K562 (cell line): ENCODE measurements around the gene URM1. TPM values are rescaled to one million over a fixed set of nuclear protein-coding genes. Genes with fewer than 3 reads are reported as not detected.
A peak's percentile ranks its signal among the peaks of the same experiment; 100 is the strongest.

Experiments used
- BHLHE40 ChIP-seq: IDR thresholded peaks from 2 replicates; pipeline ENCODE4 v1.6.1; 2011; ENCODE audit warnings: low read length, improper control_type of control experiment
- CBFA2T3 ChIP-seq: fragments of 450-650 bp; IDR thresholded peaks from 2 replicates; pipeline ENCODE4 v1.6.1; 2017
- CBFB ChIP-seq: sonication (generic); formaldehyde crosslinking; IDR thresholded peaks from 2 replicates; pipeline ENCODE4 v1.4.0; 2020; ENCODE audit warnings: mild to moderate bottlenecking, missing genetic modification reagents
- ETV1 ChIP-seq: fragments of 450-650 bp; conservative IDR thresholded peaks from 2 replicates; pipeline ENCODE4 v1.6.1; 2016; ENCODE audit warnings: missing genetic modification characterization, control low read depth, low read depth, missing compliant biosample characterization
- FOSL1 ChIP-seq: fragments of 200-800 bp; sonication (Bioruptor generic); conservative IDR thresholded peaks from 2 replicates; pipeline ENCODE4 v1.6.1; 2016; ENCODE audit warnings: missing genetic modification characterization, missing compliant biosample characterization
- GABPB1 ChIP-seq: sonication (generic); formaldehyde crosslinking; IDR thresholded peaks from 2 replicates; pipeline ENCODE4 v1.8.0; 2022; ENCODE audit warnings: mild to moderate bottlenecking, missing genetic modification reagents
- HDGF ChIP-seq: fragments of 450-650 bp; IDR thresholded peaks from 2 replicates; pipeline ENCODE4 v1.6.1; 2016
- NR1H2 ChIP-seq: sonication (generic); formaldehyde crosslinking; IDR thresholded peaks from 2 replicates; pipeline ENCODE4 v1.4.0; 2020; ENCODE audit warnings: mild to moderate bottlenecking, missing genetic modification reagents
- RBFOX2 ChIP-seq: fragments of 200-400 bp; formaldehyde crosslinking; IDR thresholded peaks from 2 replicates; pipeline ENCODE4 v1.6.1; 2017; ENCODE audit warnings: low read depth, mild to moderate bottlenecking, low read length, moderate library complexity
- RCOR1 ChIP-seq, 2 experiments: IDR thresholded peaks; 2 replicates each; pipeline ENCODE4 v1.6.1; 2012; ENCODE audit warnings: low read depth in 2 of 2, low read length in 2 of 2, borderline replicate concordance in 1 of 2, improper control_type of control experiment in 1 of 2
- SAFB ChIP-seq: fragments of 200-400 bp; formaldehyde crosslinking; IDR thresholded peaks from 2 replicates; pipeline ENCODE4 v1.6.1; 2017; ENCODE audit warnings: low read depth, low read length, borderline replicate concordance
- WHSC1 ChIP-seq: IDR thresholded peaks from one replicate; pipeline ENCODE4 v1.6.1; 2012; ENCODE audit warnings: low read length, control low read depth, inconsistent platforms
- ZNF699 ChIP-seq: fragments of 250-450 bp; sonication (Bioruptor Pico); IDR thresholded peaks from 2 replicates; pipeline ENCODE4 v1.8.0; 2021; ENCODE audit warnings: mild to moderate bottlenecking, moderate library complexity; ENCODE audit not compliant: insufficient replicate concordance
- polyA plus RNA-seq, 8 experiments: library from polyadenylated mRNA; depleted of rRNA in 4 of 8; stranded (reverse) in 5 of 8; unstranded in 3 of 8; fragments of >200 nt; fragmentation: Nextera tagmentation in 2 of 8; fragmentation: Illumina TruSeq in 1 of 8; extraction: Ambion mirVana in 2 of 8; extraction: Trizol in 1 of 8; gene quantifications; 2 replicates each; pipeline versions ENCODE4 v1.2.1 to v1.2.3, GENCODE V29; 2011 to 2014; ENCODE audit warnings: inconsistent platforms in 1 of 8, missing spikeins in 1 of 8
- total RNA-seq, 7 experiments: library from RNA; depleted of rRNA in 6 of 7; stranded (reverse); fragments of >200 nt in 6 of 7; fragmentation: Illumina TruSeq in 2 of 7; extraction: Trizol in 2 of 7; gene quantifications; 2 replicates each; pipeline versions ENCODE4 v1.2.1 to v1.2.3, GENCODE V29; 2011 to 2021; ENCODE audit warnings: low replicate concordance in 1 of 7
- TF ChIP-seq, protein P1 (sequence below), 2 experiments: IDR thresholded peaks; 2 replicates each; pipeline ENCODE4 v1.6.1; 2012; ENCODE audit warnings: improper control_type of control experiment in 2 of 2, low read depth in 2 of 2, low read length in 2 of 2, borderline replicate concordance in 1 of 2
- TF ChIP-seq, protein P2 (sequence below), 3 experiments: fragments of 200-800 bp in 1 of 3; sonication (Bioruptor generic) in 1 of 3; sonication (generic) in 1 of 3; formaldehyde crosslinking in 1 of 3; IDR thresholded peaks; 2 replicates each; pipeline versions ENCODE4 v1.6.1 to v1.8.0; 2016 to 2022; ENCODE audit warnings: mild to moderate bottlenecking in 2 of 3, missing compliant biosample characterization in 2 of 3, missing genetic modification characterization in 2 of 3, missing genetic modification reagents in 1 of 3
- TF ChIP-seq, protein P3 (sequence below), 2 experiments: fragments of 450-650 bp in 1 of 2; sonication (generic) in 1 of 2; formaldehyde crosslinking in 1 of 2; IDR thresholded peaks in 1 of 2; conservative IDR thresholded peaks in 1 of 2; 2 replicates each; pipeline versions ENCODE4 v1.6.1 to v1.8.1; 2016 to 2023; ENCODE audit warnings: mild to moderate bottlenecking in 2 of 2, moderate library complexity in 2 of 2, inconsistent platforms in 1 of 2, missing genetic modification reagents in 1 of 2
- TF ChIP-seq, protein P4 (sequence below): sonication (generic); formaldehyde crosslinking; IDR thresholded peaks from 2 replicates; pipeline ENCODE4 v1.8.0; 2022; ENCODE audit warnings: missing genetic modification reagents, mild to moderate bottlenecking, moderate library complexity, borderline replicate concordance
- TF ChIP-seq, protein P5 (sequence below): fragments of 450-650 bp; formaldehyde crosslinking; IDR thresholded peaks from 2 replicates; pipeline ENCODE4 v1.4.0; 2020; ENCODE audit warnings: mild to moderate bottlenecking

The URM1 gene
- total and polyA plus RNA-seq, 9 of the 15 experiments (the other 6 are each of a cell fraction or from before 2014, with no cell fraction given) = 10.1 to 88.9 (median 53.3) TPM

DNA sequence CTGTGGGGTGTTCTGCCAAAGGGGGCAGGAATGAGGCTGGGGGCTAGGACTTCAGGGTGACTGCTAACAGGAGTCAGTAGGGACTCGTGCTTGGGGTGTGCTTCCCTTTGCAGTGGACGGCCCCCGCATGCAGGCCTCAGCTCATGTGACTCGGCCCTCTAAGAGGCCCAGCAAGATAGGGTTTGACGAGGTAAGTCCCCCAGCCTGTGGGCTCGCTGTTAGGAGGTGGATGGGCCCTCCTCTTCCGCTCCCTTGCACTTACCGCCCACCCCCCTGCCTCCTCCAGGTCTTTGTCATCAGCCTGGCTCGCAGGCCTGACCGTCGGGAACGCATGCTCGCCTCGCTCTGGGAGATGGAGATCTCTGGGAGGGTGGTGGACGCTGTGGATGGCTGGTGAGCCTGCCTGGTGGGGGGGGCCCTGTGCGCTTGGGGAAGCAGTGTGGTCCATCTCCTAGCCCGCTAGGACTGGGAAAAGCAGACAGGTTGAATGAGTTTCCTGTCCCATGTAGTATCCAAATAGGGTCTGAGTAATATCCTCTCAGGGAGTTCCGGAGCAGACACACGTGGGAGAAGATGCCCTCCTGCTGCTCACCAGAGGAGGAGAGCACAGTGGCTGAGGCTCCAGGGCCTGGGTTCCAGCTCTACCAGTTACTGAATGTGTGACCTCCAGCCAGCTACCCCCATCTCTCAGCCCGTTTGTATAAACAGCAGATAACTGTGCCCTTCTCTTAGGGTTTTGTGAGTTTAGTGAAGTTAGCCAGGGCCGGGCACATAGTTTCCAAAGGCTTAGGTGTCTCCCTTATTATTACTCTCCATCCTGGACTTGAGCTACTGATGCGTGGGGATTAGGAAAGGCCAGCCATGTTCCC, 57.7 kb downstream of the URM1 start (continued):
- TF ChIP-seq, protein P1, sequence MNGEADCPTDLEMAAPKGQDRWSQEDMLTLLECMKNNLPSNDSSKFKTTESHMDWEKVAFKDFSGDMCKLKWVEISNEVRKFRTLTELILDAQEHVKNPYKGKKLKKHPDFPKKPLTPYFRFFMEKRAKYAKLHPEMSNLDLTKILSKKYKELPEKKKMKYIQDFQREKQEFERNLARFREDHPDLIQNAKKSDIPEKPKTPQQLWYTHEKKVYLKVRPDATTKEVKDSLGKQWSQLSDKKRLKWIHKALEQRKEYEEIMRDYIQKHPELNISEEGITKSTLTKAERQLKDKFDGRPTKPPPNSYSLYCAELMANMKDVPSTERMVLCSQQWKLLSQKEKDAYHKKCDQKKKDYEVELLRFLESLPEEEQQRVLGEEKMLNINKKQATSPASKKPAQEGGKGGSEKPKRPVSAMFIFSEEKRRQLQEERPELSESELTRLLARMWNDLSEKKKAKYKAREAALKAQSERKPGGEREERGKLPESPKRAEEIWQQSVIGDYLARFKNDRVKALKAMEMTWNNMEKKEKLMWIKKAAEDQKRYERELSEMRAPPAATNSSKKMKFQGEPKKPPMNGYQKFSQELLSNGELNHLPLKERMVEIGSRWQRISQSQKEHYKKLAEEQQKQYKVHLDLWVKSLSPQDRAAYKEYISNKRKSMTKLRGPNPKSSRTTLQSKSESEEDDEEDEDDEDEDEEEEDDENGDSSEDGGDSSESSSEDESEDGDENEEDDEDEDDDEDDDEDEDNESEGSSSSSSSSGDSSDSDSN (IDR thresholded peaks at IDR 0.05; ENCODE audit: borderline replicate concordance in 1 of 2, low read depth in 2 of 2, low read length in 2 of 2) = peak in 1 of 2 experiments; percentile 33; a peak in 1 of 4 replicates
- TF ChIP-seq ETV1 (tag) (peak; percentile 43), FOSL1 (tag) (peak; percentile 57; the same call in 1 of the 2 replicates), SAFB (no peak), HDGF (0 out of 2 replicates have a peak, but pooled peaks have one; percentile 12), ZNF699 (CRISPR knock-in tag) (no peak), WHSC1 (no peak), RCOR1 (IDR thresholded peaks at IDR 0.05; ENCODE audit: borderline replicate concordance in 1 of 2, low read depth in 2 of 2, low read length in 2 of 2) (no peak; a peak in 1 of 4 replicates), GABPB1 (CRISPR knock-in tag) (peak; percentile 82), RBFOX2 (peak; percentile 89), BHLHE40 (peak; percentile 85), CBFA2T3 (peak; percentile 38), NR1H2 (CRISPR knock-in tag) (peak; percentile 90), CBFB (CRISPR knock-in tag) (no peak)
- TF ChIP-seq, protein P2, sequence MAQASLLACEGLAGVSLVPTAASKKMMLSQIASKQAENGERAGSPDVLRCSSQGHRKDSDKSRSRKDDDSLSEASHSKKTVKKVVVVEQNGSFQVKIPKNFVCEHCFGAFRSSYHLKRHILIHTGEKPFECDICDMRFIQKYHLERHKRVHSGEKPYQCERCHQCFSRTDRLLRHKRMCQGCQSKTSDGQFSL (CRISPR knock-in tag; IDR thresholded peaks at IDR 0.05) = peak; percentile 98
- TF ChIP-seq, protein P2 (tag; IDR thresholded peaks at IDR 0.05) = no peak; a peak in 1 of 4 replicates
- TF ChIP-seq, protein P3, sequence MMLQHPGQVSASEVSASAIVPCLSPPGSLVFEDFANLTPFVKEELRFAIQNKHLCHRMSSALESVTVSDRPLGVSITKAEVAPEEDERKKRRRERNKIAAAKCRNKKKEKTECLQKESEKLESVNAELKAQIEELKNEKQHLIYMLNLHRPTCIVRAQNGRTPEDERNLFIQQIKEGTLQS (IDR thresholded peaks at IDR 0.05) = peak; percentile 40
- TF ChIP-seq, protein P3 (CRISPR knock-in tag; conservative IDR thresholded peaks at IDR 0.05) = no peak
- TF ChIP-seq, protein P4, sequence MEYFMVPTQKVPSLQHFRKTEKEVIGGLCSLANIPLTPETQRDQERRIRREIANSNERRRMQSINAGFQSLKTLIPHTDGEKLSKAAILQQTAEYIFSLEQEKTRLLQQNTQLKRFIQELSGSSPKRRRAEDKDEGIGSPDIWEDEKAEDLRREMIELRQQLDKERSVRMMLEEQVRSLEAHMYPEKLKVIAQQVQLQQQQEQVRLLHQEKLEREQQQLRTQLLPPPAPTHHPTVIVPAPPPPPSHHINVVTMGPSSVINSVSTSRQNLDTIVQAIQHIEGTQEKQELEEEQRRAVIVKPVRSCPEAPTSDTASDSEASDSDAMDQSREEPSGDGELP (CRISPR knock-in tag) = peak; percentile 83; the same call in 1 of the 2 replicates
- TF ChIP-seq, protein P5, sequence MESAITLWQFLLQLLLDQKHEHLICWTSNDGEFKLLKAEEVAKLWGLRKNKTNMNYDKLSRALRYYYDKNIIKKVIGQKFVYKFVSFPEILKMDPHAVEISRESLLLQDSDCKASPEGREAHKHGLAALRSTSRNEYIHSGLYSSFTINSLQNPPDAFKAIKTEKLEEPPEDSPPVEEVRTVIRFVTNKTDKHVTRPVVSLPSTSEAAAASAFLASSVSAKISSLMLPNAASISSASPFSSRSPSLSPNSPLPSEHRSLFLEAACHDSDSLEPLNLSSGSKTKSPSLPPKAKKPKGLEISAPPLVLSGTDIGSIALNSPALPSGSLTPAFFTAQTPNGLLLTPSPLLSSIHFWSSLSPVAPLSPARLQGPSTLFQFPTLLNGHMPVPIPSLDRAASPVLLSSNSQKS (CRISPR knock-in tag) = no peak
